ENCODE results near the gene LIMS2.

The LIMS2 gene

GRCh38 chr2:127656569-127657231 lies 18.6 kb downstream of the LIMS2 start:
- no peak for DNase-seq

GRCh38 chr2:127655209-127656073 lies 19.9 kb downstream of the LIMS2 start:
- DNase-seq: no peak

- no peak for DNase-seq
Measured at GRCh38 chr2:127654838-127655175, 20.5 kb downstream of the LIMS2 start.

- DNase-seq: no peak
Measured at GRCh38 chr2:127654084-127654837, 21.1 kb downstream of the LIMS2 start.

GRCh38 chr2:127653421-127654083 lies 21.8 kb downstream of the LIMS2 start:
- DNase-seq: no peak

- DNase-seq: no peak
Measured at GRCh38 chr2:127652786-127653357, 22.5 kb downstream of the LIMS2 start.

- no peak for DNase-seq
Measured at GRCh38 chr2:127651971-127652550, 23.3 kb downstream of the LIMS2 start.

GRCh38 chr2:127651381-127651809 lies 23.9 kb downstream of the LIMS2 start:
- no peak for DNase-seq

- DNase-seq: no peak
Measured at GRCh38 chr2:127650785-127651380, 24.4 kb downstream of the LIMS2 start.

GRCh38 chr2:127650041-127650784 lies 25.1 kb downstream of the LIMS2 start:
- no peak for DNase-seq

GRCh38 chr2:127649684-127650040 lies 25.7 kb downstream of the LIMS2 start:
- DNase-seq: no peak

GRCh38 chr2:127649100-127649611 lies 26.2 kb downstream of the LIMS2 start:
- no peak for DNase-seq

GRCh38 chr2:127648321-127648720 lies 27.0 kb downstream of the LIMS2 start:
- no peak for DNase-seq

- DNase-seq: no peak
Measured at GRCh38 chr2:127647242-127648190, 27.8 kb downstream of the LIMS2 start.

- DNase-seq: no peak
Measured at GRCh38 chr2:127646487-127647241, 28.7 kb downstream of the LIMS2 start.

GRCh38 chr2:127645395-127646291 lies 29.7 kb downstream of the LIMS2 start, which contains the start of gene GPR17:
Gene GPR17, plus strand, starts transcription at chr2:127646153. Its CDS starts 4,583 bp downstream, at chr2:127650736.
- DNase-seq: no peak

GRCh38 chr2:127645026-127645394 lies 30.3 kb downstream of the LIMS2 start:
- DNase-seq: no peak

Measured in GOT3 (cell line).